HEK293 (cell line): ENCODE results near the gene ESRRA.
"Not testable (repeated sequence)": the region's sequence is repeated elsewhere in the genome, so short reads cannot be mapped to it uniquely, and the experiment has no call there.

ENCODE experiments used
- CTCF ChIA-PET: fragments of 350-600 bp; formaldehyde crosslinking; extraction: SDS; loops from one replicate; lab custom pipeline; 2021; ENCODE audit warnings: antibody characterized with exemption; lab: Yijun Ruan, JAX
- POLR2A ChIA-PET: fragments of 300-600 bp; formaldehyde crosslinking; extraction: SDS; loops from one replicate; lab custom pipeline; 2020; ENCODE audit warnings: antibody characterized with exemption, inconsistent platforms; lab: Yijun Ruan, JAX
- H3K27ac ChIP-seq: fragments of 200-500 bp; sonication (Bioruptor generic); 2 replicates; pipeline ENCODE4 v1.5.1; 2014; ENCODE audit warnings: low read depth, low read length, control low read depth, inconsistent platforms; ENCODE audit errors: extremely low read depth
- H3K36me3 ChIP-seq, 2 experiments: fragments of 200-500 bp in 1 of 2; sonication (Bioruptor generic) in 1 of 2; 1 replicate in 1 of 2; 2 replicates in 1 of 2; pipeline ENCODE4 v1.5.1; 2014 to 2017; ENCODE audit warnings: inconsistent platforms in 2 of 2, low read length in 2 of 2; ENCODE audit not compliant: control insufficient read depth in 2 of 2, insufficient read depth in 1 of 2
- H3K4me1 ChIP-seq: fragments of 200-500 bp; sonication (Bioruptor generic); 2 replicates; pipeline ENCODE4 v1.5.1; 2014; ENCODE audit warnings: mild to moderate bottlenecking, low read length, inconsistent platforms; ENCODE audit not compliant: control insufficient read depth, insufficient read depth
- H3K4me3 ChIP-seq: 2 replicates; pipeline ENCODE4 v1.5.1; 2011; ENCODE audit warnings: low read depth, mild to moderate bottlenecking, control low read depth, low read length, moderate library complexity
- H3K9me3 ChIP-seq: fragments of 200-500 bp; sonication (Bioruptor generic); 2 replicates; pipeline ENCODE4 v1.5.1; 2014; ENCODE audit warnings: low read depth, low read length, inconsistent platforms; ENCODE audit not compliant: control insufficient read depth, insufficient read depth
- CTCF ChIP-seq: fragments of 450-650 bp; formaldehyde crosslinking; IDR thresholded peaks from 2 replicates; pipeline ENCODE4 v1.5.1; 2016; ENCODE audit warnings: missing biosample characterization, missing genetic modification characterization
- GLIS1 ChIP-seq: fragments of 450-650 bp; formaldehyde crosslinking; IDR thresholded peaks from 2 replicates; pipeline ENCODE4 v1.5.1; 2016; ENCODE audit warnings: missing biosample characterization, missing genetic modification characterization
- GLIS2 ChIP-seq: fragments of 450-650 bp; formaldehyde crosslinking; IDR thresholded peaks from 2 replicates; pipeline ENCODE4 v1.5.1; 2016; ENCODE audit warnings: missing biosample characterization, missing genetic modification characterization
- IKZF3 ChIP-seq: fragments of 450-650 bp; IDR thresholded peaks from 2 replicates; pipeline ENCODE4 v1.5.0; 2018; ENCODE audit warnings: missing biosample characterization, mild to moderate bottlenecking, missing genetic modification characterization, moderate library complexity
- PRDM1 ChIP-seq: fragments of 450-650 bp; formaldehyde crosslinking; IDR thresholded peaks from 2 replicates; pipeline ENCODE4; 2016; ENCODE audit warnings: missing biosample characterization, missing genetic modification characterization
- PRDM4 ChIP-seq: fragments of 450-650 bp; formaldehyde crosslinking; IDR thresholded peaks from 2 replicates; pipeline ENCODE4 v1.5.1; 2017; ENCODE audit warnings: missing biosample characterization, missing genetic modification characterization
- ZBTB17 ChIP-seq: fragments of 450-650 bp; formaldehyde crosslinking; IDR thresholded peaks from 2 replicates; pipeline ENCODE4 v1.5.1; 2016; ENCODE audit warnings: missing biosample characterization, missing genetic modification characterization
- ZNF2 ChIP-seq: fragments of 450-650 bp; formaldehyde crosslinking; IDR thresholded peaks from 2 replicates; pipeline ENCODE4 v1.5.1; 2016; ENCODE audit warnings: missing biosample characterization, missing genetic modification characterization
- ZNF394 ChIP-seq: fragments of 450-650 bp; formaldehyde crosslinking; IDR thresholded peaks from 2 replicates; pipeline ENCODE4 v1.5.1; 2016; ENCODE audit warnings: missing biosample characterization, missing genetic modification characterization, mild to moderate bottlenecking, moderate library complexity, borderline replicate concordance
- ZNF514 ChIP-seq: fragments of 450-650 bp; formaldehyde crosslinking; IDR thresholded peaks from 2 replicates; pipeline ENCODE4 v1.5.1; 2016; ENCODE audit warnings: missing biosample characterization, missing genetic modification characterization
- ZNF707 ChIP-seq: fragments of 450-650 bp; formaldehyde crosslinking; IDR thresholded peaks from 2 replicates; pipeline ENCODE4 v1.5.1; 2016; ENCODE audit warnings: missing biosample characterization, missing genetic modification characterization

Gene ESRRA

GRCh38 chr11:64314146-64314804, 9.0 kb downstream of the ESRRA start:
- TF ChIP-seq IKZF3 (tag by site-specific recombination) (peak; percentile 35; the same call in 1 of the 2 replicates), ZBTB17 (tag by site-specific recombination) (peak; percentile 59), ZNF514 (tag by site-specific recombination) (no peak), ZNF2 (tag by site-specific recombination) (no peak), PRDM4 (tag by site-specific recombination) (peak; percentile 44; the same call in 1 of the 2 replicates), PRDM1 (tag by site-specific recombination) (peak; percentile 58; the same call in 1 of the 2 replicates)
- Histone ChIP-seq H3K9me3 (no peaks in the 10 kb centered on the region), H3K4me3 (no peak overlapping the region), H3K4me1 (no peaks in the 10 kb centered on the region), H3K36me3 (peaks cover 0 to 31% of the 10 kb centered on the region in 2 experiments; a peak in 1 of 3 replicates), H3K27ac (no peak overlapping the region)
- ChIA-PET CTCF (interaction anchor here (1.6 to 5.0 kb wide), 3 partner anchors 10 to 41 kb away, joined by 5 to 85 read pairs (median 7); no protein-coding TSS in a partner anchor), POLR2A (interaction anchor here (0.7 kb wide), 1 partner anchor 110 kb away, joined by 3 read pairs; no protein-coding TSS in a partner anchor)

GRCh38 chr11:64314805-64315561, 9.7 kb downstream of the ESRRA start:
- H3K9me3 ChIP-seq = no peaks in the 10 kb centered on the region
- POLR2A ChIA-PET = no interaction called here
- H3K4me1 ChIP-seq = no peaks in the 10 kb centered on the region
- H3K36me3 ChIP-seq = peaks cover 0 to 36% of the 10 kb centered on the region in 2 experiments; a peak in 1 of 3 replicates
- no peak overlapping the region for H3K4me3 ChIP-seq
- no peak for TF ChIP-seq ZNF707 (tag by site-specific recombination)
- TF ChIP-seq CTCF (tag by site-specific recombination) = peak; percentile 33; the same call in 1 of the 2 replicates
- TF ChIP-seq, all 188 proteins: peak for 1
- H3K27ac ChIP-seq = no peak overlapping the region
- CTCF ChIA-PET = interaction anchor here (1.0 to 5.0 kb wide), 2 partner anchors 14 to 40 kb away, joined by 3 to 85 read pairs; no protein-coding TSS in a partner anchor

GRCh38 chr11:64315667-64316526, 10.6 kb downstream of the ESRRA start:
- H3K27ac ChIP-seq, H3K4me1 ChIP-seq: not testable (repeated sequence)
- ChIA-PET CTCF (interaction anchor here (0.9 to 5.0 kb wide), 6 partner anchors 12 to 44 kb away, joined by 3 to 85 read pairs (median 14); partner anchors contain the start of gene CCDC88B), POLR2A (interaction anchor here (0.6 to 2.9 kb wide), 5 partner anchors 10 to 45 kb away, joined by 4 to 43 read pairs (median 28); partner anchors contain the start of gene ESRRA)
- H3K36me3 ChIP-seq = peaks cover 0 to 44% of the 10 kb centered on the region in 2 experiments; a peak in 1 of 3 replicates
- TF ChIP-seq GLIS2 (tag by site-specific recombination) (peak; percentile 59), ZNF394 (tag by site-specific recombination) (peak; percentile 61; the same call in 1 of the 2 replicates), GLIS1 (tag by site-specific recombination) (peak; percentile 80)
- TF ChIP-seq, all 188 proteins: peak for 3; not testable (repeated sequence) for 185
- not testable (repeated sequence) for H3K9me3 ChIP-seq
- peak overlapping the region; percentile 90 for H3K4me3 ChIP-seq
